ENCODE data around the gene CDK5.
A peak's percentile ranks its signal among the peaks of the same experiment; 100 is the strongest.

Gene CDK5

GRCh38 chr7:151086802-151087244 is 29.1 kb upstream of the CDK5 start:
- peak; percentile 52 for DNase-seq

GRCh38 chr7:151085691-151086620 is 28.3 kb upstream of the CDK5 start, which contains the start of gene AGAP3:
Gene AGAP3 (plus strand): TSS chr7:151086475. CDS start chr7:151086742, 267 bp downstream.
- DNase-seq: peak; percentile 91

GRCh38 chr7:151085329-151085690 is 27.6 kb upstream of the CDK5 start:
- no peak for DNase-seq

GRCh38 chr7:151083824-151084160 is 26.1 kb upstream of the CDK5 start:
- DNase-seq: no peak

- peak; percentile 81 for DNase-seq
These were observed 25.6 kb upstream of the CDK5 start, which contains the start of gene TMUB1 for GRCh38 chr7:151083071-151083823. Gene TMUB1 (minus strand): TSS chr7:151083493. CDS start chr7:151082563, 930 bp downstream.

- DNase-seq: no peak
These were observed 24.7 kb upstream of the CDK5 start for GRCh38 chr7:151082141-151083070.

- DNase-seq: no peak
These were observed 23.7 kb upstream of the CDK5 start for GRCh38 chr7:151081170-151082101.

- DNase-seq: peak; percentile 89
These were observed 22.9 kb upstream of the CDK5 start, which contains the start of gene FASTK for GRCh38 chr7:151080522-151081169. Gene FASTK (minus strand): TSS chr7:151080809. CDS start chr7:151080766, 43 bp downstream.

- DNase-seq: peak; percentile 36
These were observed 22.4 kb upstream of the CDK5 start for GRCh38 chr7:151080067-151080521.

- no peak for DNase-seq
These were observed 21.7 kb upstream of the CDK5 start for GRCh38 chr7:151079199-151079910.

GRCh38 chr7:151078233-151079040 is 20.7 kb upstream of the CDK5 start:
- no peak for DNase-seq

GRCh38 chr7:151077705-151078232 is 20.1 kb upstream of the CDK5 start:
- DNase-seq: no peak

- DNase-seq: no peak
These were observed 19.4 kb upstream of the CDK5 start for GRCh38 chr7:151076863-151077704.

- no peak for DNase-seq
These were observed 18.3 kb upstream of the CDK5 start for GRCh38 chr7:151075978-151076426.

- no peak for DNase-seq
These were observed 17.9 kb upstream of the CDK5 start for GRCh38 chr7:151075662-151075971.

GRCh38 chr7:151074817-151075661 is 17.3 kb upstream of the CDK5 start:
- DNase-seq: no peak

GRCh38 chr7:151073990-151074389 is 16.3 kb upstream of the CDK5 start:
- no peak for DNase-seq
